NCI-H1436 (cell line): Measurements from ENCODE around the gene CLIP1.
"Not testable (repeated sequence)": the region's sequence is repeated elsewhere in the genome, so short reads cannot be mapped to it uniquely, and the experiment has no call there.

ENCODE experiments used
- DNase-seq: peaks from one replicate; lab custom pipeline; 2025; lab: John Stamatoyannopoulos, UW

The CLIP1 gene

GRCh38 chr12:122435186-122435585 is 12.7 kb upstream of the CLIP1 start:
- DNase-seq = no peak

- DNase-seq = not testable (repeated sequence)
These were observed 6.6 kb upstream of the CLIP1 start for GRCh38 chr12:122429043-122429442.

GRCh38 chr12:122427403-122427802 is 4.9 kb upstream of the CLIP1 start:
- no peak for DNase-seq

GRCh38 chr12:122423258-122424165 is 1.0 kb upstream of the CLIP1 start:
- DNase-seq = no peak

- DNase-seq = no peak
These were observed 325 bp upstream of the CLIP1 start for GRCh38 chr12:122422730-122423257.

- DNase-seq = no peak
These were observed 1.2 kb downstream of the CLIP1 start for GRCh38 chr12:122421187-122421820.

GRCh38 chr12:122420471-122421162 is 1.9 kb downstream of the CLIP1 start:
- DNase-seq = no peak

- not testable (repeated sequence) for DNase-seq
These were observed 3.4 kb downstream of the CLIP1 start for GRCh38 chr12:122419094-122419493.

- not testable (repeated sequence) for DNase-seq
These were observed 6.8 kb downstream of the CLIP1 start for GRCh38 chr12:122415665-122416064.

GRCh38 chr12:122413516-122414404 is 8.7 kb downstream of the CLIP1 start:
- DNase-seq = no peak

GRCh38 chr12:122412851-122413433 is 9.5 kb downstream of the CLIP1 start:
- DNase-seq = no peak

- DNase-seq = no peak
These were observed 10.9 kb downstream of the CLIP1 start for GRCh38 chr12:122411537-122411936.

GRCh38 chr12:122407208-122407607 is 15.3 kb downstream of the CLIP1 start:
- no peak for DNase-seq

- no peak for DNase-seq
These were observed 15.7 kb downstream of the CLIP1 start for GRCh38 chr12:122406701-122407164.

- no peak for DNase-seq
These were observed 18.6 kb downstream of the CLIP1 start for GRCh38 chr12:122403831-122404230.

GRCh38 chr12:122403115-122403770 is 19.2 kb downstream of the CLIP1 start:
- DNase-seq = no peak

GRCh38 chr12:122402264-122402663 is 20.2 kb downstream of the CLIP1 start:
- no peak for DNase-seq

GRCh38 chr12:122399592-122400373 is 22.7 kb downstream of the CLIP1 start:
- DNase-seq = peak; percentile 76

- DNase-seq = no peak
These were observed 23.2 kb downstream of the CLIP1 start for GRCh38 chr12:122399254-122399591.

GRCh38 chr12:122397981-122398380 is 24.5 kb downstream of the CLIP1 start:
- not testable (repeated sequence) for DNase-seq
